OCI-LY1 (cell line): Measurements from ENCODE around the gene NAV1.

ENCODE experiments used
- H2AFZ ChIP-seq: fragments of 200-600 bp; sonication (generic), shearing (Covaris generic); 2 replicates; pipeline ENCODE4 v1.6.0; 2014; ENCODE audit warnings: antibody characterized with exemption, mild to moderate bottlenecking, low read length
- H3F3A ChIP-seq: fragments of 200-600 bp; sonication (generic), shearing (Covaris generic); 2 replicates; pipeline ENCODE4 v1.6.0; 2014; ENCODE audit warnings: mild to moderate bottlenecking, antibody characterized with exemption, low read length, moderate library complexity; ENCODE audit not compliant: insufficient read depth
- H3K27ac ChIP-seq: fragments of 200-600 bp; sonication (generic); 2 replicates; pipeline ENCODE4 v1.5.1; 2014; ENCODE audit warnings: low read length, mixed run types, mild to moderate bottlenecking, low read depth; ENCODE audit not compliant: poor library complexity, severe bottlenecking
- H3K27me3 ChIP-seq: fragments of 200-600 bp; sonication (generic); 2 replicates; pipeline ENCODE4 v1.6.0; 2014; ENCODE audit warnings: antibody characterized with exemption, mild to moderate bottlenecking, low read length, moderate library complexity; ENCODE audit not compliant: insufficient read depth
- H3K36me3 ChIP-seq: fragments of 200-600 bp; sonication (generic); 2 replicates; pipeline ENCODE4 v1.6.1; 2014; ENCODE audit warnings: mild to moderate bottlenecking, antibody characterized with exemption, low read length, moderate library complexity, mixed read lengths; ENCODE audit not compliant: insufficient read depth
- H3K4me1 ChIP-seq: fragments of 200-600 bp; sonication (generic); 2 replicates; pipeline ENCODE4 v1.5.1; 2014; ENCODE audit warnings: mild to moderate bottlenecking, low read length, moderate library complexity; ENCODE audit not compliant: insufficient read depth, severe bottlenecking
- H3K4me2 ChIP-seq: fragments of 200-600 bp; sonication (generic), shearing (Covaris generic); 2 replicates; pipeline ENCODE4 v1.6.1; 2014; ENCODE audit warnings: low read length
- H3K4me3 ChIP-seq: fragments of 200-600 bp; sonication (generic); 2 replicates; pipeline ENCODE4 v1.5.1; 2014; ENCODE audit warnings: low read length, low read depth, mild to moderate bottlenecking, mixed read lengths; ENCODE audit not compliant: poor library complexity, severe bottlenecking
- H3K79me2 ChIP-seq: fragments of 200-600 bp; shearing (Covaris generic); 2 replicates; pipeline ENCODE4 v1.6.1; 2016; ENCODE audit warnings: mixed run types, low read length, mixed read lengths; ENCODE audit not compliant: insufficient read depth
- H3K9ac ChIP-seq: fragments of 200-600 bp; sonication (generic), shearing (Covaris generic); 2 replicates; pipeline ENCODE4 v1.6.1; 2014; ENCODE audit warnings: mild to moderate bottlenecking, low read length, mixed read lengths
- H3K9me2 ChIP-seq: fragments of 200-600 bp; sonication (generic), shearing (Covaris generic); 2 replicates; pipeline ENCODE4 v1.6.1; 2014; ENCODE audit warnings: low read depth, mild to moderate bottlenecking, low read length, mixed read lengths
- H3K9me3 ChIP-seq: fragments of 200-600 bp; shearing (Covaris generic); 2 replicates; pipeline ENCODE4 v1.6.1; 2014; ENCODE audit warnings: low read length, mixed read lengths
- H4K20me1 ChIP-seq: fragments of 200-600 bp; sonication (generic), shearing (Covaris generic); 2 replicates; pipeline ENCODE4 v1.6.0; 2016; ENCODE audit warnings: mild to moderate bottlenecking, low read length; ENCODE audit not compliant: insufficient read depth
- CTCF ChIP-seq: fragments of 200-600 bp; sonication (generic), shearing (Covaris generic); IDR thresholded peaks from 2 replicates; pipeline ENCODE4 v1.5.1; 2017; ENCODE audit warnings: mild to moderate bottlenecking, antibody characterized with exemption, low read length, moderate library complexity, mixed read lengths
- EZH2 ChIP-seq: fragments of 200-600 bp; sonication (generic), shearing (Covaris generic); IDR thresholded peaks from 2 replicates; pipeline ENCODE4 v1.8.0; 2017; ENCODE audit warnings: borderline replicate concordance, mixed run types, mild to moderate bottlenecking, antibody characterized with exemption, low read length, moderate library complexity, mixed read lengths

Gene NAV1

GRCh38 chr1:201566529-201566823 is 27.5 kb downstream of the NAV1 start:
- Histone ChIP-seq H3K9ac (no peak overlapping the region), H2AFZ (no peak overlapping the region), H3F3A (no peaks in the 10 kb centered on the region), H3K9me2 (no peaks in the 10 kb centered on the region), H3K4me2 (no peak overlapping the region), H4K20me1 (no peaks in the 10 kb centered on the region), H3K27ac (no peak overlapping the region), H3K4me1 (no peaks in the 10 kb centered on the region), H3K9me3 (no peaks in the 10 kb centered on the region), H3K27me3 (peaks cover 13% of the 10 kb centered on the region; the same call in 1 of the 2 replicates), H3K4me3 (no peak overlapping the region), H3K36me3 (no peaks in the 10 kb centered on the region), H3K79me2 (no peaks in the 10 kb centered on the region)
- no peak for TF ChIP-seq CTCF
- no peak for TF ChIP-seq EZH2

GRCh38 chr1:201566933-201567801 is 28.2 kb downstream of the NAV1 start:
- no peak overlapping the region for H3K27ac ChIP-seq
- H3K9ac ChIP-seq, result no peak overlapping the region
- H3K36me3 ChIP-seq, result no peaks in the 10 kb centered on the region
- H3F3A ChIP-seq, result no peaks in the 10 kb centered on the region
- H3K27me3 ChIP-seq, result peaks cover 13% of the 10 kb centered on the region; the same call in 1 of the 2 replicates
- no peaks in the 10 kb centered on the region for H3K9me3 ChIP-seq
- no peaks in the 10 kb centered on the region for H3K79me2 ChIP-seq
- H3K4me3 ChIP-seq, result no peak overlapping the region
- TF ChIP-seq CTCF, result no peak
- TF ChIP-seq EZH2, result no peak
- no peaks in the 10 kb centered on the region for H3K9me2 ChIP-seq
- H4K20me1 ChIP-seq, result no peaks in the 10 kb centered on the region
- H2AFZ ChIP-seq, result no peak overlapping the region
- H3K4me1 ChIP-seq, result no peaks in the 10 kb centered on the region
- no peak overlapping the region for H3K4me2 ChIP-seq

- Histone ChIP-seq H3K4me3 (no peak overlapping the region), H3K4me2 (no peak overlapping the region), H3F3A (no peaks in the 10 kb centered on the region), H3K36me3 (no peaks in the 10 kb centered on the region), H3K9ac (no peak overlapping the region), H3K9me3 (no peaks in the 10 kb centered on the region), H3K79me2 (no peaks in the 10 kb centered on the region), H3K4me1 (no peaks in the 10 kb centered on the region), H4K20me1 (no peaks in the 10 kb centered on the region), H3K27ac (no peak overlapping the region), H3K27me3 (peaks cover 13% of the 10 kb centered on the region; the same call in 1 of the 2 replicates), H2AFZ (no peak overlapping the region), H3K9me2 (no peaks in the 10 kb centered on the region)
- TF ChIP-seq CTCF (no peak), EZH2 (no peak)
Measured at GRCh38 chr1:201568265-201568664, 29.3 kb downstream of the NAV1 start.
